ENCODE data around the gene AMBP.

Gene AMBP

DNA sequence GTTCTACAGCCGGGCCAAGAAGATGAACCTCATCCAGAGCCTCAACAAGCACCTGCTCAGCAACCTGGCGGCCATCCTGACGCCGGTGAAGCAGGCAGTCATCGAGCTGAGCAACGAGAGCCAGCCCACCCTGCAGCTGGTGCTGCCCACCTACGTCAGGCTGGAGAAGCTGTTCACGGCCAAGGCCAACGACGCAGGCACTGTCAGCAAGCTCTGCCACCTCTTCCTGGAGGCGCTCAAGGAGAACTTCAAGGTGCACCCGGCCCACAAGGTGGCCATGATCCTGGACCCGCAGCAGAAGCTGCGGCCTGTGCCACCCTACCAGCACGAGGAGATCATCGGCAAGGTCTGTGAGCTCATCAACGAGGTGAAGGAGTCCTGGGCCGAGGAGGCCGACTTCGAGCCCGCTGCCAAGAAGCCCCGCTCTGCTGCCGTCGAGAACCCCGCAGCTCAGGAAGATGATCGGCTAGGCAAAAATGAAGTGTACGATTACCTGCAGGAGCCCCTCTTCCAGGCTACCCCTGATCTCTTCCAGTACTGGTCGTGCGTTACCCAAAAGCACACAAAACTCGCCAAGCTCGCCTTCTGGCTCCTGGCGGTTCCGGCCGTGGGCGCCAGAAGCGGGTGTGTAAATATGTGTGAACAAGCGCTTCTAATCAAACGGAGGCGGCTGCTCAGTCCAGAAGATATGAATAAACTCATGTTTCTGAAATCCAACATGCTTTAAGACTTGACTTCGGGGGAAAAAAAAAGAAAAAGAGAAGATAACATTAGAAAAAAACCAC is 28.5 kb downstream of the AMBP start:
- no peak overlapping the region for H3K4me2 ChIP-seq (ENCODE audit: insufficient read depth, low read length, poor library complexity, severe bottlenecking)
- no peaks in the 10 kb centered on the region for H3K9me3 ChIP-seq (replicated peaks in 1 of 2; ENCODE audit: control insufficient read depth in 2 of 2, insufficient read depth in 1 of 2, low read depth in 1 of 2, low read length in 2 of 2)
- no peak overlapping the region for H3K4ac ChIP-seq (ENCODE audit: low read length)
- H4K91ac ChIP-seq (ENCODE audit: low read depth, low read length, poor library complexity), result no peak overlapping the region
- no peak overlapping the region for H3K14ac ChIP-seq (ENCODE audit: low read length)
- no peak overlapping the region for H2BK120ac ChIP-seq (ENCODE audit: low read depth, low read length)
- no peak overlapping the region for H3K27ac ChIP-seq (replicated peaks; ENCODE audit: low read length)
- peaks cover 40 to 85% of the 10 kb centered on the region in 2 donors for H3K36me3 ChIP-seq (replicated peaks in 1 of 2; ENCODE audit: control insufficient read depth in 2 of 2, insufficient read depth in 2 of 2, low read length in 2 of 2)
- H3K4me3 ChIP-seq (ENCODE audit: low read length in 2 of 2), result no peak overlapping the region
- H3K79me1 ChIP-seq (ENCODE audit: low read depth, low read length), result peaks cover 4% of the 10 kb centered on the region
- H2AFZ ChIP-seq (ENCODE audit: low read length), result no peak overlapping the region
- no peak overlapping the region for H4K8ac ChIP-seq (ENCODE audit: low read depth, low read length)
- H2BK15ac ChIP-seq (ENCODE audit: low read length), result no peak overlapping the region
- WGBS, 2 donors (ENCODE audit: extremely low coverage in 2 of 2, insufficient read length in 2 of 2, insufficient replicate concordance in 1 of 2), result no CpG with 5 or more reads among the region's 40 CpGs
- H3K9ac ChIP-seq (ENCODE audit: low read depth, low read length, poor library complexity), result no peak overlapping the region
- no peak overlapping the region for H2AK5ac ChIP-seq (ENCODE audit: low read depth, low read length)
- H3K4me1 ChIP-seq (ENCODE audit: control insufficient read depth in 2 of 2, insufficient read depth in 1 of 2, low read depth in 1 of 2, low read length in 2 of 2), result no peaks in the 10 kb centered on the region
- no peaks in the 10 kb centered on the region for H3K27me3 ChIP-seq (ENCODE audit: control insufficient read depth in 3 of 3, insufficient read depth in 3 of 3, low read depth in 1 of 3, low read length in 3 of 3)
- H2BK12ac ChIP-seq (ENCODE audit: low read length), result no peak overlapping the region
- peak overlapping the region; percentile 87 for H3K23ac ChIP-seq (ENCODE audit: low read depth, low read length, poor library complexity)
- H2BK5ac ChIP-seq (ENCODE audit: low read length), result no peak overlapping the region
- no peak overlapping the region for H3K18ac ChIP-seq (ENCODE audit: low read length)
- DNase-seq (ENCODE audit: low spot score), result no peak

DNA sequence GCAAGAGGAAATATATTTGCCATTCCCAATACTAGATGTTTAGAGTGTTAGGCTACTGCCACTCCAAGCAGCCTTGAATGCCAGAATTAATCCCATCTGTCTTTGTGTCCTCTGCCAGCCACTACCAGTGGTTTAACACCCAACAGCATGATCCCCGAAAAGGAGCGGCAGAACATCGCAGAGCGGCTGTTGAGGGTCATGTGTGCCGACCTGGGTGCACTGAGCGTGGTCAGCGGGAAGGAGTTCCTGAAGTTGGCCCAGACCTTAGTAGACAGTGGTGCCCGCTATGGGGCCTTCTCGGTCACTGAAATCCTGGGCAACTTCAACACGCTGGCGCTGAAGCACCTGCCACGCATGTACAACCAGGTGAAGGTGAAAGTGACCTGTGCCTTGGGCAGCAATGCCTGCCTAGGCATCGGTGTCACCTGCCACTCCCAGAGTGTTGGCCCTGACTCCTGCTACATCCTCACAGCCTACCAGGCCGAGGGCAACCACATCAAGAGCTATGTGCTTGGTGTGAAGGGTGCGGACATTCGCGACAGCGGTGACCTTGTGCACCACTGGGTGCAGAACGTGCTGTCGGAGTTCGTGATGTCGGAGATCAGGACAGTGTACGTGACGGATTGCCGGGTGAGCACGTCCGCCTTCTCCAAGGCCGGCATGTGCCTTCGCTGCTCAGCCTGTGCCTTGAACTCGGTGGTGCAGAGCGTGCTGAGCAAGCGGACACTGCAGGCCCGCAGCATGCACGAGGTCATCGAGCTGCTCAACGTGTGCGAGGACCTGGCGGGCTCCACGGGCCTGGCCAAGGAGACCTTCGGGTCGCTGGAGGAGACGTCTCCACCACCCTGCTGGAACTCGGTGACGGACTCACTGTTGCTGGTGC is 29.3 kb downstream of the AMBP start:
- Histone ChIP-seq H2BK5ac (ENCODE audit: low read length) (no peak overlapping the region), H3K4me1 (ENCODE audit: control insufficient read depth in 2 of 2, insufficient read depth in 1 of 2, low read depth in 1 of 2, low read length in 2 of 2) (no peaks in the 10 kb centered on the region), H3K9me3 (replicated peaks in 1 of 2; ENCODE audit: control insufficient read depth in 2 of 2, insufficient read depth in 1 of 2, low read depth in 1 of 2, low read length in 2 of 2) (no peaks in the 10 kb centered on the region), H2AK5ac (ENCODE audit: low read depth, low read length) (no peak overlapping the region), H2BK15ac (ENCODE audit: low read length) (no peak overlapping the region), H4K8ac (ENCODE audit: low read depth, low read length) (no peak overlapping the region), H3K79me1 (ENCODE audit: low read depth, low read length) (peaks cover 4% of the 10 kb centered on the region), H3K4me3 (ENCODE audit: low read length in 2 of 2) (peak overlapping the region in 1 of 2 donors; percentile 62), H3K9ac (ENCODE audit: low read depth, low read length, poor library complexity) (peak overlapping the region; percentile 12), H3K27ac (replicated peaks; ENCODE audit: low read length) (no peak overlapping the region), H3K18ac (ENCODE audit: low read length) (no peak overlapping the region), H2BK120ac (ENCODE audit: low read depth, low read length) (no peak overlapping the region), H3K4ac (ENCODE audit: low read length) (no peak overlapping the region), H3K36me3 (replicated peaks in 1 of 2; ENCODE audit: control insufficient read depth in 2 of 2, insufficient read depth in 2 of 2, low read length in 2 of 2) (peaks cover 39 to 80% of the 10 kb centered on the region in 2 donors), H2AFZ (ENCODE audit: low read length) (no peak overlapping the region), H3K14ac (ENCODE audit: low read length) (peak overlapping the region; percentile 74), H4K91ac (ENCODE audit: low read depth, low read length, poor library complexity) (no peak overlapping the region), H3K27me3 (ENCODE audit: control insufficient read depth in 3 of 3, insufficient read depth in 3 of 3, low read depth in 1 of 3, low read length in 3 of 3) (no peaks in the 10 kb centered on the region), H2BK12ac (ENCODE audit: low read length) (no peak overlapping the region), H3K4me2 (ENCODE audit: insufficient read depth, low read length, poor library complexity, severe bottlenecking) (no peak overlapping the region), H3K23ac (ENCODE audit: low read depth, low read length, poor library complexity) (peak overlapping the region; percentile 87)
- whole genome bisulfite sequencing, 2 donors (ENCODE audit: extremely low coverage in 2 of 2, insufficient read length in 2 of 2, insufficient replicate concordance in 1 of 2), result no CpG with 5 or more reads among the region's 44 CpGs
- no peak for DNase-seq (ENCODE audit: low spot score)

DNA sequence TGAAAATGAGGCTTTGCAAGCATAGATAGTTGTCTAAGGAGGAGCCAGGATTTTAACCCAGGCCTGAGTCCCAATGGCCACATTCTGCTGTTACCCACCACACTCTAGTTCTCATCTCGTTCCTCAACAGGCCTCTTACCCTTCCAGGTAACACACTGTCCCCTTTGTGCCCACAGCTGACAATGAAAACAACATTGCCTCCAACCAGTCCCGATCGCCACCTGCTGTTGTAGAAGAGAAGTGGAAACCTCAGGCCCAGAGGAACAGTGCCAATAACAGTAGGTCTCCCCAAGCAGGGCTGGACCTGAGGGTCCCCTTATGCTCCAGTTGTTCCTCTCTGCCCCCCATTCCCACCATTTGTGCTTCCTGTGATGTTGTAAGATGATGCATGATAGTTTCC is 30.4 kb downstream of the AMBP start:
- H4K8ac ChIP-seq (ENCODE audit: low read depth, low read length), result no peak overlapping the region
- peaks cover 0 to 5% of the 10 kb centered on the region in 2 donors for H3K9me3 ChIP-seq (replicated peaks in 1 of 2; ENCODE audit: control insufficient read depth in 2 of 2, insufficient read depth in 1 of 2, low read depth in 1 of 2, low read length in 2 of 2)
- DNase-seq (ENCODE audit: low spot score), result no peak
- H3K27me3 ChIP-seq (ENCODE audit: control insufficient read depth in 3 of 3, insufficient read depth in 3 of 3, low read depth in 1 of 3, low read length in 3 of 3), result no peaks in the 10 kb centered on the region
- peaks cover 4% of the 10 kb centered on the region for H3K79me1 ChIP-seq (ENCODE audit: low read depth, low read length)
- no peak overlapping the region for H3K9ac ChIP-seq (ENCODE audit: low read depth, low read length, poor library complexity)
- no peak overlapping the region for H3K4me3 ChIP-seq (ENCODE audit: low read length in 2 of 2)
- H2AFZ ChIP-seq (ENCODE audit: low read length), result no peak overlapping the region
- no peak overlapping the region for H2BK12ac ChIP-seq (ENCODE audit: low read length)
- no peak overlapping the region for H3K23ac ChIP-seq (ENCODE audit: low read depth, low read length, poor library complexity)
- no peak overlapping the region for H2AK5ac ChIP-seq (ENCODE audit: low read depth, low read length)
- no peak overlapping the region for H3K4ac ChIP-seq (ENCODE audit: low read length)
- no peak overlapping the region for H3K4me2 ChIP-seq (ENCODE audit: insufficient read depth, low read length, poor library complexity, severe bottlenecking)
- no peak overlapping the region for H4K91ac ChIP-seq (ENCODE audit: low read depth, low read length, poor library complexity)
- no peak overlapping the region for H2BK15ac ChIP-seq (ENCODE audit: low read length)
- WGBS, 2 donors (ENCODE audit: extremely low coverage in 2 of 2, insufficient read length in 2 of 2, insufficient replicate concordance in 1 of 2), result no CpG with 5 or more reads among the region's 3 CpGs
- H3K36me3 ChIP-seq (replicated peaks in 1 of 2; ENCODE audit: control insufficient read depth in 2 of 2, insufficient read depth in 2 of 2, low read length in 2 of 2), result peaks cover 31 to 78% of the 10 kb centered on the region in 2 donors
- no peak overlapping the region for H3K14ac ChIP-seq (ENCODE audit: low read length)
- no peak overlapping the region for H3K18ac ChIP-seq (ENCODE audit: low read length)
- H2BK120ac ChIP-seq (ENCODE audit: low read depth, low read length), result no peak overlapping the region
- no peak overlapping the region for H2BK5ac ChIP-seq (ENCODE audit: low read length)
- no peak overlapping the region for H3K27ac ChIP-seq (replicated peaks; ENCODE audit: low read length)
- H3K4me1 ChIP-seq (ENCODE audit: control insufficient read depth in 2 of 2, insufficient read depth in 1 of 2, low read depth in 1 of 2, low read length in 2 of 2), result no peaks in the 10 kb centered on the region

DNA sequence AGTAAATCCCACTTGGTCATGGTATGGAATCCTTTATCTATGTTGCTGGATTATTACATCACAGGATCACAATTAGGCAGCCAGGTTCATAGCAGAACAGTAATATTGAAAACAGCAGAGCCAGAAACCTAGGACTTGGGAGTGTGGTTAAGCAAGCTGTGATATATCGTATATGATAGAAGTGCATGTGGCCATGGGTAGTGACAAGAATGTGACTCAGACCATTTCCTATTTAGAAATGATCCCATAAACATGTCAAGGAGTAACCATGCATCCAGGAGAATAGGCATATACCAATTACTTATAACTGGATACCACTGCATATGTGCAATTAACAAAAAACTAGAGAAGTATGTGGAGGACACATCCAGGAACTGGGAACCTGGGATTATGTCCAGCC is 31.2 kb downstream of the AMBP start:
- Histone ChIP-seq H3K36me3 (replicated peaks in 1 of 2; ENCODE audit: control insufficient read depth in 2 of 2, insufficient read depth in 2 of 2, low read length in 2 of 2) (peaks cover 29 to 77% of the 10 kb centered on the region in 2 donors), H4K91ac (ENCODE audit: low read depth, low read length, poor library complexity) (no peak overlapping the region), H3K9me3 (replicated peaks in 1 of 2; ENCODE audit: control insufficient read depth in 2 of 2, insufficient read depth in 1 of 2, low read depth in 1 of 2, low read length in 2 of 2) (peaks cover 0 to 5% of the 10 kb centered on the region in 2 donors), H3K79me1 (ENCODE audit: low read depth, low read length) (peaks cover 4% of the 10 kb centered on the region), H2BK12ac (ENCODE audit: low read length) (no peak overlapping the region), H2AK5ac (ENCODE audit: low read depth, low read length) (no peak overlapping the region), H3K14ac (ENCODE audit: low read length) (no peak overlapping the region), H2BK120ac (ENCODE audit: low read depth, low read length) (no peak overlapping the region), H3K9ac (ENCODE audit: low read depth, low read length, poor library complexity) (no peak overlapping the region), H3K4ac (ENCODE audit: low read length) (no peak overlapping the region), H3K27me3 (ENCODE audit: control insufficient read depth in 3 of 3, insufficient read depth in 3 of 3, low read depth in 1 of 3, low read length in 3 of 3) (no peaks in the 10 kb centered on the region), H2AFZ (ENCODE audit: low read length) (no peak overlapping the region), H3K4me3 (ENCODE audit: low read length in 2 of 2) (no peak overlapping the region), H3K4me1 (ENCODE audit: control insufficient read depth in 2 of 2, insufficient read depth in 1 of 2, low read depth in 1 of 2, low read length in 2 of 2) (no peaks in the 10 kb centered on the region), H2BK5ac (ENCODE audit: low read length) (no peak overlapping the region), H3K4me2 (ENCODE audit: insufficient read depth, low read length, poor library complexity, severe bottlenecking) (no peak overlapping the region), H2BK15ac (ENCODE audit: low read length) (no peak overlapping the region), H3K23ac (ENCODE audit: low read depth, low read length, poor library complexity) (no peak overlapping the region), H3K27ac (replicated peaks; ENCODE audit: low read length) (no peak overlapping the region), H4K8ac (ENCODE audit: low read depth, low read length) (no peak overlapping the region), H3K18ac (ENCODE audit: low read length) (no peak overlapping the region)
- WGBS, 2 donors (ENCODE audit: extremely low coverage in 2 of 2, insufficient read length in 2 of 2, insufficient replicate concordance in 1 of 2), result no CpG with 5 or more reads among the region's 1 CpG
- no peak for DNase-seq (ENCODE audit: low spot score)
